GM19467 (cell line): ENCODE data around the gene SLC26A1.
"Not testable (repeated sequence)": the region's sequence is repeated elsewhere in the genome, so short reads cannot be mapped to it uniquely, and the experiment has no call there.

ENCODE experiments used
- ATAC-seq: cut with Tn5 transposase; IDR thresholded peaks from one replicate; pipeline ENCODE4 v1.9.1; 2021; ENCODE audit warnings: mild to moderate bottlenecking, moderate library complexity; ENCODE audit not compliant: unreplicated experiment

Gene SLC26A1

GRCh38 chr4:955931-956381 lies 37.2 kb downstream of the SLC26A1 start:
- no peak for ATAC-seq

- ATAC-seq, result no peak
Observed at GRCh38 chr4:955161-955921, 37.9 kb downstream of the SLC26A1 start.

- no peak for ATAC-seq
Observed at GRCh38 chr4:954211-955020, 38.8 kb downstream of the SLC26A1 start.

GRCh38 chr4:953574-953915 lies 39.7 kb downstream of the SLC26A1 start:
- ATAC-seq, result no peak

- ATAC-seq, result no peak
Observed at GRCh38 chr4:952881-953573, 40.2 kb downstream of the SLC26A1 start.

- no peak for ATAC-seq
Observed at GRCh38 chr4:951594-952468, 41.4 kb downstream of the SLC26A1 start.

GRCh38 chr4:951186-951585 lies 42.0 kb downstream of the SLC26A1 start:
- ATAC-seq, result no peak

GRCh38 chr4:950136-951020 lies 42.8 kb downstream of the SLC26A1 start:
- ATAC-seq, result no peak

GRCh38 chr4:949656-950055 lies 43.5 kb downstream of the SLC26A1 start:
- ATAC-seq, result no peak

- no peak for ATAC-seq
Observed at GRCh38 chr4:948936-949300, 44.3 kb downstream of the SLC26A1 start.

- ATAC-seq, result no peak
Observed at GRCh38 chr4:948101-948935, 44.9 kb downstream of the SLC26A1 start.

- ATAC-seq, result no peak
Observed at GRCh38 chr4:947491-947971, 45.7 kb downstream of the SLC26A1 start.

- no peak for ATAC-seq
Observed at GRCh38 chr4:946517-947471, 46.4 kb downstream of the SLC26A1 start.

GRCh38 chr4:946103-946450 lies 47.1 kb downstream of the SLC26A1 start:
- no peak for ATAC-seq

GRCh38 chr4:945274-946102 lies 47.7 kb downstream of the SLC26A1 start:
- ATAC-seq, result no peak

- ATAC-seq, result not testable (repeated sequence)
Observed at GRCh38 chr4:939508-939907, 53.7 kb downstream of the SLC26A1 start.
